HepG2 (cell line): ENCODE results near the gene TMEM266. TPM values are rescaled to one million over a fixed set of nuclear protein-coding genes. Genes with fewer than 3 reads are reported as not detected.

ENCODE experiments used
- ATAC-seq: fragments of 200-7000 bp; cut with Tn5 transposase; 3 replicates; pipeline ENCODE4 v1.9.1; 2020; ENCODE audit warnings: mild to moderate bottlenecking, moderate library complexity
- BruUV-seq: library from RNA; stranded (reverse); fragments of 400-500 nt; replicated peaks from 2 replicates; lab custom pipeline; 2021; lab: Mats Ljungman, UMichigan
- CTCF ChIA-PET: fragments of 300-600 bp; formaldehyde crosslinking; extraction: SDS; loops from one replicate; lab custom pipeline; 2021; ENCODE audit warnings: low total read pairs, inconsistent platforms, low intra/inter-chr PET ratio; lab: Yijun Ruan, JAX
- POLR2A ChIA-PET: fragments of 350-600 bp; sonication (Branson Sonifier 250); formaldehyde crosslinking; loops from one replicate; lab custom pipeline; 2020; ENCODE audit warnings: antibody characterized with exemption, inconsistent platforms; lab: Yijun Ruan, JAX
- DNase-seq: peaks from one replicate; pipeline ENCODE4 v3.0.0-alpha.2; 2015; ENCODE audit warnings: low spot score
- FAIRE-seq: peaks from 3 replicates; lab custom pipeline; 2011; peaks lifted over from hg19 to GRCh38; lab: Jason Lieb, UNC
- H2AFZ ChIP-seq: one replicate; pipeline ENCODE4 v1.6.1; 2011; ENCODE audit warnings: low read length, inconsistent platforms
- H3K27ac ChIP-seq: fragments of 300-600 bp; 3 replicates; pipeline ENCODE4 v1.8.0; 2011; ENCODE audit warnings: mixed run types, mild to moderate bottlenecking, mixed read lengths, low read length, inconsistent platforms; ENCODE audit not compliant: insufficient read depth; ENCODE audit errors: extremely low read length
- H3K27me3 ChIP-seq, 2 experiments: fragments of 200-600 bp in 1 of 2; 2 replicates in 1 of 2; 3 replicates in 1 of 2; pipeline versions ENCODE4 v1.6.0 to v1.8.0; 2011; ENCODE audit warnings: low read length in 2 of 2, mild to moderate bottlenecking in 2 of 2, moderate library complexity in 2 of 2, inconsistent platforms in 1 of 2; ENCODE audit not compliant: insufficient read depth in 2 of 2, control insufficient read depth in 1 of 2
- H3K36me3 ChIP-seq, 2 experiments: fragments of 200-600 bp in 1 of 2; replicated peaks in 1 of 2; 2 replicates in 1 of 2; 3 replicates in 1 of 2; pipeline versions ENCODE4 v1.5.1 to v1.8.0; 2011; ENCODE audit warnings: low read length in 2 of 2, inconsistent platforms in 1 of 2; ENCODE audit not compliant: insufficient read depth in 2 of 2, control insufficient read depth in 1 of 2
- H3K4me1 ChIP-seq: 2 replicates; pipeline ENCODE4 v1.5.1; 2012; ENCODE audit warnings: low read length, inconsistent platforms; ENCODE audit not compliant: insufficient read depth
- H3K4me2 ChIP-seq: 2 replicates; pipeline ENCODE4 v1.6.0; 2011; ENCODE audit warnings: low read depth, low read length, inconsistent platforms
- H3K4me3 ChIP-seq, 3 experiments: fragments of 200-600 bp in 1 of 3; sonication (generic), shearing (Covaris generic) in 1 of 3; replicated peaks in 1 of 3; 2 replicates each; pipeline ENCODE4 v1.5.1; 2011 to 2016; ENCODE audit warnings: low read length in 3 of 3, inconsistent platforms in 2 of 3, low read depth in 2 of 3, mild to moderate bottlenecking in 2 of 3, control low read depth in 1 of 3, mixed read lengths in 1 of 3; ENCODE audit not compliant: insufficient read depth in 1 of 3
- H3K79me2 ChIP-seq: one replicate; pipeline ENCODE4 v1.6.1; 2011; ENCODE audit warnings: low read length, inconsistent platforms; ENCODE audit not compliant: insufficient read depth
- H3K9ac ChIP-seq: 2 replicates; pipeline ENCODE4 v1.6.0; 2011; ENCODE audit warnings: mild to moderate bottlenecking, low read depth, low read length, inconsistent platforms; ENCODE audit not compliant: insufficient read depth
- H3K9me3 ChIP-seq: 2 replicates; pipeline ENCODE4 v1.5.1; 2012; ENCODE audit warnings: mild to moderate bottlenecking, low read length
- H4K20me1 ChIP-seq: 2 replicates; pipeline ENCODE4 v1.6.0; 2011; ENCODE audit warnings: inconsistent platforms, mild to moderate bottlenecking, low read length, moderate library complexity; ENCODE audit not compliant: insufficient read depth
- ADNP ChIP-seq: sonication (generic); formaldehyde crosslinking; IDR thresholded peaks from 2 replicates; pipeline ENCODE4 v1.4.0; 2020; ENCODE audit warnings: missing genetic modification reagents
- BRCA1 ChIP-seq: sonication (generic); formaldehyde crosslinking; IDR thresholded peaks from 2 replicates; pipeline ENCODE4 v1.4.0; 2020; ENCODE audit warnings: missing genetic modification reagents
- CCAR2 ChIP-seq: fragments of 200-400 bp; formaldehyde crosslinking; optimal IDR thresholded peaks from 2 replicates; pipeline ENCODE3; 2018; ENCODE audit warnings: low read depth, mild to moderate bottlenecking, low read length, moderate library complexity
- FOSL1 ChIP-seq: sonication (generic); formaldehyde crosslinking; IDR thresholded peaks from 2 replicates; pipeline ENCODE4 v1.9.0; 2021; ENCODE audit warnings: missing genetic modification reagents, borderline replicate concordance
- GPN1 ChIP-seq: sonication (generic); formaldehyde crosslinking; IDR thresholded peaks from 2 replicates; pipeline ENCODE4 v1.5.1; 2020; ENCODE audit warnings: missing genetic modification reagents, borderline replicate concordance
- KDM4B ChIP-seq: sonication (generic); formaldehyde crosslinking; IDR thresholded peaks from 2 replicates; pipeline ENCODE4 v1.4.0; 2020; ENCODE audit warnings: missing genetic modification reagents
- MYNN ChIP-seq: sonication (generic); formaldehyde crosslinking; IDR thresholded peaks from 2 replicates; pipeline ENCODE4 v1.4.0; 2020; ENCODE audit warnings: mild to moderate bottlenecking, low read depth, missing genetic modification reagents
- NAIF1 ChIP-seq: sonication (generic); formaldehyde crosslinking; IDR thresholded peaks from 2 replicates; pipeline ENCODE4 v1.5.0; 2020; ENCODE audit warnings: mild to moderate bottlenecking, missing genetic modification reagents, borderline replicate concordance
- SYNCRIP ChIP-seq: fragments of 200-400 bp; formaldehyde crosslinking; IDR thresholded peaks from 2 replicates; pipeline ENCODE4 v1.6.1; 2018; ENCODE audit warnings: mild to moderate bottlenecking, low read depth, low read length; ENCODE audit not compliant: insufficient read depth
- THYN1 ChIP-seq: sonication (generic); formaldehyde crosslinking; IDR thresholded peaks from 2 replicates; pipeline ENCODE4 v1.8.1; 2023; ENCODE audit warnings: low read depth, mild to moderate bottlenecking, moderate library complexity, missing genetic modification reagents, borderline replicate concordance
- ZBTB42 ChIP-seq: sonication (generic); formaldehyde crosslinking; IDR thresholded peaks from 2 replicates; pipeline ENCODE4 v1.5.0; 2020; ENCODE audit warnings: mild to moderate bottlenecking, missing genetic modification reagents
- ZNF672 ChIP-seq: sonication (generic); formaldehyde crosslinking; IDR thresholded peaks from 2 replicates; pipeline ENCODE4 v1.8.1; 2022; ENCODE audit warnings: missing genetic modification reagents
- WGBS: methylation state at CpG from one replicate; pipeline ENCODE4 v1.1.6; 2017; ENCODE audit warnings: low lambda C conversion rate; 5-methylcytosine and 5-hydroxymethylcytosine counted together
- in situ Hi-C: cut with HindIII; loops from 2 replicates; pipeline ENCODE4 v1.10.0; 2017; ENCODE audit warnings: low pct_unique_long_range_greater_than_20kb; ENCODE audit not compliant: extremely low pct_ligation_motif_present
- intact Hi-C: fragments of 100-400 bp; cut with micrococcal nuclease; formaldehyde crosslinking; loops from one replicate; pipeline ENCODE4 v1.10.0; 2022; ENCODE audit not compliant: unreplicated experiment
- polyA plus RNA-seq, 8 experiments: library from polyadenylated mRNA; depleted of rRNA in 3 of 8; stranded (reverse) in 7 of 8; unstranded in 1 of 8; fragments of >200 nt; fragmentation: Illumina TruSeq in 4 of 8; extraction: Trizol in 4 of 8; gene quantifications; 2 replicates each; pipeline versions ENCODE4 v1.2.1 to v1.2.3, GENCODE V29; 2011 to 2016; ENCODE audit warnings: low read depth in 4 of 8, missing spikeins in 1 of 8, mixed read lengths in 1 of 8; ENCODE audit not compliant: insufficient read depth in 1 of 8
- total RNA-seq, 5 experiments: library from RNA; depleted of rRNA; stranded (reverse); fragments of >200 nt; fragmentation: Illumina TruSeq; extraction: Trizol; gene quantifications; 2 replicates each; pipeline ENCODE4 v1.2.3, GENCODE V29; 2016; ENCODE audit warnings: low read depth in 1 of 5
- TF ChIP-seq, protein P1 (sequence below): IDR thresholded peaks from 2 replicates; pipeline ENCODE4 v1.6.1; 2018; ENCODE audit warnings: missing genetic modification reagents, mild to moderate bottlenecking, missing compliant biosample characterization
- TF ChIP-seq, protein P2 (sequence below): IDR thresholded peaks from 2 replicates; pipeline ENCODE4 v1.6.1; 2016; ENCODE audit warnings: low read depth
- TF ChIP-seq, protein P3 (sequence below): sonication (generic); formaldehyde crosslinking; IDR thresholded peaks from 2 replicates; pipeline ENCODE4 v1.4.0; 2020; ENCODE audit warnings: low read depth, mild to moderate bottlenecking, missing genetic modification reagents
- TF ChIP-seq, protein P4 (sequence below): IDR thresholded peaks from 2 replicates; pipeline ENCODE4 v1.6.1; 2016; ENCODE audit warnings: low read depth, control low read depth

The TMEM266 gene
- total and polyA plus RNA-seq, 2 of the 13 experiments (the other 11 are each of a cell fraction or from before 2014, with no cell fraction given), result 0.04 TPM; not detected in 1

DNA sequence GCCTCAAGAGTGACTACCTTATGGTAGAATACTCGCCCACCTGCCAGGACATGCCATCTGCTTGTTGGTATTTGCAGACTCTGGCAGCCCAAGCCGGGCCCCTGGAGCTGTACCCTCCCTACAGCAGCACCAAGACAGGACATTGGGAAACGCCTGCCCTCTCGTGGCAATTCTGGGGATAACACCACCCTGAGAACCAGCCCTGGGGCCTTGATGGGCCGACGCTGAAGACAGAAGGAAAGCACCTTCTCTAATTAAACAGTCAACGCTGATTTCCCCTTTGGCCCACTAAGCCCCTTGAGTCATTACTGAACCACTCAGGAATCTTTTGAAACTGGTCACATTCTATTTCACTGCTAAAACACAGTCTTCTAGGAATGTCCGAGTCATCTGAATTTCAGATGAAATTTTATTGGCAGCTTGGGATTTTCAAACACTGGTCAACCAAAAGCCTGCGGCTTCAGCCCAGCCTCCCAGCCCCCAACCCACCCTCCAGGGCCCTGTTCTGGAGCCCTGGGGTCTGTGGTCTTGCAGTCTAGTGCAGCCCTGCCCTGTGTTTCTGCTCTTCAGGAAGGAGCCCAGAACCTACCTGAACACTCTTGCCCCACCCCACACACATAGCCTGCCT lies 91.3 kb downstream of the TMEM266 start (continued):
- TF ChIP-seq GPN1 (CRISPR knock-in tag) (no peak), MYNN (0 out of 2 replicates have a peak, but pooled peaks have one; percentile 32)
- TF ChIP-seq, protein P1, sequence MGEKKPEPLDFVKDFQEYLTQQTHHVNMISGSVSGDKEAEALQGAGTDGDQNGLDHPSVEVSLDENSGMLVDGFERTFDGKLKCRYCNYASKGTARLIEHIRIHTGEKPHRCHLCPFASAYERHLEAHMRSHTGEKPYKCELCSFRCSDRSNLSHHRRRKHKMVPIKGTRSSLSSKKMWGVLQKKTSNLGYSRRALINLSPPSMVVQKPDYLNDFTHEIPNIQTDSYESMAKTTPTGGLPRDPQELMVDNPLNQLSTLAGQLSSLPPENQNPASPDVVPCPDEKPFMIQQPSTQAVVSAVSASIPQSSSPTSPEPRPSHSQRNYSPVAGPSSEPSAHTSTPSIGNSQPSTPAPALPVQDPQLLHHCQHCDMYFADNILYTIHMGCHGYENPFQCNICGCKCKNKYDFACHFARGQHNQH (CRISPR knock-in tag), result 0 out of 2 replicates have a peak, but pooled peaks have one; percentile 17

DNA sequence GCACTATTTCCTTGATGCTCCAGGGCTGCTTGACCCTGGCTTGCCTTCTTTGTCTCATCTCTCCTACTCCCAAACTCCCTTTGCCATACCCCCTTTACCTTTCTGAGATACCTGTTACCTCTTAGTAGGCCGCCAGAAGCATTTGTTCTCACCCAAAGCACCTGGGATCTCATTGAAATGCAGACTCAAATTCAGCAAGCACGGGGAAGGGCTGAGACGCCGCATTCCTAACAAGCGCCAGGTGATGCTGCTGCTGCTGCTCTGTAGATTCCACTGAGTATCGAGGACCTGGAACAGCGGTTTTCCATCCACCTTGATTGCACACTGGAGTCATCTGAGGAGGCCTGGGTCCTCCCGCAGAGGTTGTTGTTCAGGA lies 91.8 kb downstream of the TMEM266 start:
- in situ Hi-C loops, result no loop called here
- H3K4me2 ChIP-seq, result no peak overlapping the region
- TF ChIP-seq FOSL1 (CRISPR knock-in tag) (no peak), CCAR2 (no peak), ADNP (CRISPR knock-in tag) (no peak), KDM4B (CRISPR knock-in tag) (no peak), THYN1 (CRISPR knock-in tag) (no peak), SYNCRIP (no peak), NAIF1 (no peak), BRCA1 (CRISPR knock-in tag) (no peak), ZNF672 (CRISPR knock-in tag) (no peak), ZBTB42 (CRISPR knock-in tag) (no peak)
- TF ChIP-seq, protein P2, sequence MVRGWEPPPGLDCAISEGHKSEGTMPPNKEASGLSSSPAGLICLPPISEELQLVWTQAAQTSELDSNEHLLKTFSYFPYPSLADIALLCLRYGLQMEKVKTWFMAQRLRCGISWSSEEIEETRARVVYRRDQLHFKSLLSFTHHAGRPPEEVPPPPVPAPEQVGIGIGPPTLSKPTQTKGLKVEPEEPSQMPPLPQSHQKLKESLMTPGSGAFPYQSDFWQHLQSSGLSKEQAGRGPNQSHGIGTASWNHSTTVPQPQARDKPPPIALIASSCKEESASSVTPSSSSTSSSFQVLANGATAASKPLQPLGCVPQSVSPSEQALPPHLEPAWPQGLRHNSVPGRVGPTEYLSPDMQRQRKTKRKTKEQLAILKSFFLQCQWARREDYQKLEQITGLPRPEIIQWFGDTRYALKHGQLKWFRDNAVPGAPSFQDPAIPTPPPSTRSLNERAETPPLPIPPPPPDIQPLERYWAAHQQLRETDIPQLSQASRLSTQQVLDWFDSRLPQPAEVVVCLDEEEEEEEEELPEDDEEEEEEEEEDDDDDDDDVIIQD (CRISPR knock-in tag), result no peak
- TF ChIP-seq, protein P3, sequence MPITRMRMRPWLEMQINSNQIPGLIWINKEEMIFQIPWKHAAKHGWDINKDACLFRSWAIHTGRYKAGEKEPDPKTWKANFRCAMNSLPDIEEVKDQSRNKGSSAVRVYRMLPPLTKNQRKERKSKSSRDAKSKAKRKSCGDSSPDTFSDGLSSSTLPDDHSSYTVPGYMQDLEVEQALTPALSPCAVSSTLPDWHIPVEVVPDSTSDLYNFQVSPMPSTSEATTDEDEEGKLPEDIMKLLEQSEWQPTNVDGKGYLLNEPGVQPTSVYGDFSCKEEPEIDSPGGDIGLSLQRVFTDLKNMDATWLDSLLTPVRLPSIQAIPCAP (CRISPR knock-in tag), result no peak
- TF ChIP-seq, protein P4, sequence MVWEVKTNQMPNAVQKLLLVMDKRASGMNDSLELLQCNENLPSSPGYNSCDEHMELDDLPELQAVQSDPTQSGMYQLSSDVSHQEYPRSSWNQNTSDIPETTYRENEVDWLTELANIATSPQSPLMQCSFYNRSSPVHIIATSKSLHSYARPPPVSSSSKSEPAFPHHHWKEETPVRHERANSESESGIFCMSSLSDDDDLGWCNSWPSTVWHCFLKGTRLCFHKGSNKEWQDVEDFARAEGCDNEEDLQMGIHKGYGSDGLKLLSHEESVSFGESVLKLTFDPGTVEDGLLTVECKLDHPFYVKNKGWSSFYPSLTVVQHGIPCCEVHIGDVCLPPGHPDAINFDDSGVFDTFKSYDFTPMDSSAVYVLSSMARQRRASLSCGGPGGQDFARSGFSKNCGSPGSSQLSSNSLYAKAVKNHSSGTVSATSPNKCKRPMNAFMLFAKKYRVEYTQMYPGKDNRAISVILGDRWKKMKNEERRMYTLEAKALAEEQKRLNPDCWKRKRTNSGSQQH (CRISPR knock-in tag), result no peak

More for the DNA sequence above, 91.8 kb downstream of the TMEM266 start:
- Histone ChIP-seq H3K36me3 (no peaks in the 10 kb centered on the region), H4K20me1 (no peaks in the 10 kb centered on the region), H3K9me3 (no peaks in the 10 kb centered on the region), H3K27ac (no peak overlapping the region), H3K9ac (no peak overlapping the region), H2AFZ (no peak overlapping the region), H3K79me2 (no peaks in the 10 kb centered on the region), H3K4me1 (no peaks in the 10 kb centered on the region; the same call in 1 of the 2 replicates), H3K27me3 (peaks cover 1 to 63% of the 10 kb centered on the region in 2 experiments; a peak in 4 of 5 replicates), H3K4me3 (no peak overlapping the region)
- ChIA-PET POLR2A (no interaction called here), CTCF (no interaction called here)
- intact Hi-C loops, result no loop called here
- no peak for ATAC-seq
- BruUV-seq, result no TSS peak
- no peak for DNase-seq
- 69% methylated on average over 5 of the region's 8 CpGs for WGBS
- no peak for FAIRE-seq
